GM19372 (cell line): Measurements from ENCODE around the gene FFAR1.

ENCODE experiments used
- ATAC-seq: cut with Tn5 transposase; IDR thresholded peaks from one replicate; pipeline ENCODE4 v1.9.1; 2021; ENCODE audit warnings: mild to moderate bottlenecking, low read depth, moderate library complexity; ENCODE audit not compliant: unreplicated experiment

The FFAR1 gene

DNA sequence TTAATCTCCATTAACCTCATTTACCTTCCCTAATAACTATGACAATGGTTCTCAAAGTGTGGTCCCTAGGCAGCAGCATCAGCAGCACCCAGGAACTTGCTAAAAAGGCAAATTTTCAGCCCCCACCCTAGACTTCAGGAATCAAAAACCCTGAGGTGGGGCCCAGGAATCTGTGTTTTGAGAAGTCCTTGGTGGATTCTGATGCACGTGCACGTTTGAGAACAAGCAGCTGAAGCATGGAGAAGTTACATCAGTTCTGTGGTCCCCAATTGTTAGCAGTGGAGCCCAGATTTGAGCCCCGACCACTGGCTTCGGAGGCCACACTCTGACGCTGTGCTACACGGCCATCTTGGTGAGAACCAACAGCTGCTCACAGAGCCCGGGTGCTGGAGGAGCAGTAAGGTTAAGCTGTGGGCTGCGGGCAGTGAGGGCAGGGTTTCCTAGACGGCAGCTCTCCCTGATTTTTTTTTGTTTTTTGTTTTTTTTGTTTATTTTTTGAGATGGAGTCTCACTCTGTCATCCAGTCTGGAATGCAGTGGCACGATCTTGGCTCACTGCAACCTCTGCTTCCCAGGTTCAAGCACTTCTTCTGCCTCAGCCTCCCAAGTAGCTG lies 32.7 kb upstream of the FFAR1 start:
- ATAC-seq = no peak

DNA sequence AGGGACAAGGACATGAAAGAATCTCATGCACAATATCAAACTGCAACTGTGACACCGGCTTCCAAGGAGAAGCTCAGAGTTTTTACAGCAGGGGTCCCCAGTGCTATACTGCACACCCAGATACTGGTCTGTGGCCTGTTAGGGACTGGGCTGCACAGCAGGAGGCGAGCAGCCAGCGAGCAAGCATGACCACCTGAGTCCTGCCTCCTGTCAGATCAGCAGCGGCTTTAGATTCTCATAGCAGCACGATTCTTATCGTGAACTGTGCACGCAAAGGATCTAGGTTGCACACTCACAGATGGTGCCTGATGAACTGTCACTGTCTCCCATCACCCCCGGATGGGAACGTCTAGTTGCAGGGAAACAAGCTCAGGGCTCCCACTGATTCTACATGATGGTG lies 31.8 kb upstream of the FFAR1 start:
- no peak for ATAC-seq

GRCh38 chr19:35316560-35316959 lies 31.1 kb upstream of the FFAR1 start:
- no peak for ATAC-seq

DNA sequence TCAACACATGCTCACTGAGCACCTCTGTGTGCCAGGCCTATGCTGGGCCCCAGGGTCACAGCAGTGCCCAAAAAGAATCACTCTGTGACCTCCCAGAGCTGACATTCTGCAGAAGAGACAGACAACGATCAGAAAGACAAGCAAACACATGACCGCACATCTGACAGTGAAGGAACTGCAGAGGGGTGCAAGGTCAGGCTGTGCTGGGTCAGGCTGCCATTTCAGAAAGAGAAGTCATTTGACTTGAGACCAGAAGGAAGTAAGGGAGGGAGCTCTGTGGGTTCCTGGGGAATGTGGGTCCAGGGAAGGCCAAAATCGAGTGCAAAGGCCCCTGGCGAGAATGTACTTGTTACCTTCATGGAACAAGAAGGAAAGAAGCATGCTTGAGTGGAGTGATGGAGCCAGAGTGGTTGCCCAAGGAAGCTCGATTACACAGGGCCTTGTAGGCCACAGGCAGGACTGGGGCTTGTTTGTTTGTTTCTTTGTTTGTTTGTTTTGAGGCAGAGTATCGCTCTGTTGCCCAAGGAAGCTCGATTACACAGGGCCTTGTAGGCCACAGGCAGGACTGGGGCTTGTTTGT lies 30.1 kb upstream of the FFAR1 start:
- ATAC-seq = no peak

GRCh38 chr19:35318679-35319448 lies 28.8 kb upstream of the FFAR1 start:
- no peak for ATAC-seq

GRCh38 chr19:35320065-35320713 lies 27.5 kb upstream of the FFAR1 start:
- no peak for ATAC-seq

DNA sequence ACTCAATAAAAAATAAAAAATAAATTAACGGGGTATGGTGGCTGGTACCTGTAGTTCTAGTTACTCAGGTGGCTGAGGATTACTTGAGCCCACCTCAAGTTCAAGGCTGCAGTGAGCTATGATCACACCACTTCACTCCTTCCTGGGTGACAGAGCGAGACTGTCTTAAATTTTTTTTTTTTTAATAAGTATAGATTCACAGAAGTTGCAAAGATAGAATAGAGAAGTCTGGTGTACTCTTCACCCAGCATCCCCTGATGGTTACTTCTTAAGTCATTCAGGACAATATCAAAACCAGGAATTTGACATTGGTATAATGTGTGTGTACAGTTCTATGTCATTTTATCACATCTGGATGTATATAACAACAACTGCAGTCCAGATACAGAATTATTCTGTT lies 26.4 kb upstream of the FFAR1 start:
- ATAC-seq = no peak

DNA sequence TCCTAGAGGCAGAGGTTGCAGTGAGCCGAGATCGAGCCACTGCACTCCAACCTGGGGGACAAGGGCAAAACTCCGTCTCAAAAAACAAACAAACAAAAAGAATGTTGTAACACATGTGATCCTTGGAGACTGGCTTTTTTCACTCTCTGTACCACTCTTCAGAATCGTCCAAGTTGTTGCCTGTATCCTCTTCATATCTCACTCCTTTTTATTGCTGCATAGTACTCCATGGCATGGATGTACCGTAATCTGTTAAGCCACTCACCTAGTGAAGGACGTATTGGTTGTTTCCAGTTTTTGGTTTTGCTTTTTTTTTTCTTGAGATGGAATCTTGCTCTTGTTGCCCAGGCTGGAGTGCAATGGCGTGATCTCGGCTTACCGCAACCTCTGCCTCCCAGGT lies 25.7 kb upstream of the FFAR1 start:
- no peak for ATAC-seq

DNA sequence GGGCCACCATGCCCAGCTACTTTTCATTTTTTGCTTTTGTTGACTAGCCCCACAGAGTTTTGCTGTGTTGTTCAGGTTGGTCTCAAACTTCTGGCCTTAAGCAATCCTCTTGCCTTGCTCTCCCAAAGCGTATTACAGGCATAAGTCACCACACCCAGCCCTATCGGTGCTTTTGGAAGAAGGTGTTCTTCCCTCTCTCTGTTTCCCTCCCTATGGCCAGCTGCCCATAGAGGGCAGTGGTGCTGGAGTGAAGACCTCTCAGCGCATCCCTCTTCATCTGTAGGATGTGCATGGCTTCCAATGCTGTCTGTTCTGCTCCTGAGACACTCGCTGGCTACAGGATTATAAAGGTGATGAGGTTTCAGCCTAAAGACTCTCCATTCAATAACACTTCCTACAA lies 20.1 kb upstream of the FFAR1 start:
- no peak for ATAC-seq

GRCh38 chr19:35328851-35329285 lies 18.8 kb upstream of the FFAR1 start, which contains the start of gene CD22:
Gene CD22 (plus strand): TSS chr19:35329187. CDS start chr19:35332041, 2,854 bp downstream.
- no peak for ATAC-seq

DNA sequence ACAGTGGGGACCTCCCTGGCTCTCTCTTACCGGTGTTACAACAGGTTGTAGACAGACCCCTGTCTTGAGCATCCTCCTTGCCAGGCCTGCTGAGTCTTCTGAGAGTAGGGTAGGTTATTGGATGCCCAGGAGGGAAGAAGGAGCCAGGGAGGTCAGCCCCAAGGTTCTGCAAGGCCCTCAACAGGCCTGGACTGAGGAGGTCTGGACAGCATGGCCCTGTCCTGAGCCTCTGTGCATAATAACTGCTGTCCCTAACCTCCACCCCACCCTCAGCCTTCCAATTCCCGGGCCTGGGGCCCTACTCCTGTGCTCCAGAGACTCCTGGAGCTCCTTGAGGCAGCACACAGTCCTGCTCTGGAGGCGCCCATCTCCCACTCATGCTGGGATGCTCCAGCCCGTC lies 18.4 kb upstream of the FFAR1 start:
- no peak for ATAC-seq

GRCh38 chr19:35330475-35330874 lies 17.2 kb upstream of the FFAR1 start:
- ATAC-seq = peak; percentile 69

GRCh38 chr19:35331551-35332214 lies 16.0 kb upstream of the FFAR1 start:
- no peak for ATAC-seq

- no peak for ATAC-seq
Observed at GRCh38 chr19:35332817-35333216, 14.9 kb upstream of the FFAR1 start.

DNA sequence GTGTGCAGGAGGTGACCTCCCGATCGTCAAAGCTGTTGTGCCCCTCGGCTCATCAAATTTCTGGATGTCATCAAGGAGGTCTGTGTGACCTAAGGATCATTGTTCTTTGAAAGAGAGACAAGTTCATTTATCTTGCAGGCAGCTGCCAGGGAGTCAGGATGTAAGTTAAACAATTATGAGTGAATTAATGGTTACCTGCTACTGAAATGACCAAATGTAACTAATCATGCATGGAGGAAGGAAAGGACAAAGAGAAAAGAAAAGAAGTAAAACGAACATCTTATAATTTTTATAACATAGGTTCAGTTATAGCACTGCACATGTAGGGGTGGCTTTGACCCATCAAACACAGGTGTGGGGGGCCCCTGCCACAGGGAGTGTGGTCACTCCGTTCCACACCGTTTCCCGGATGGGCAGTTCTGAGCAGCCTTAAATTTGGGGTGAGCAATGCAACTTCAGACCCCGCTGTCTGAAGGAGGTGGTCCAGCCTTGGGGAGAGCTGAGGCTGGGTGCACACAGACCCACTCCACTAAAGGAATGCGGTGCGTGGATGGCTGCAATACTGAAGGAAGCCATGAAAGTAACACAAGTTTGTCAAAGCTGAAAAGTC lies 13.5 kb upstream of the FFAR1 start:
- ATAC-seq = no peak

DNA sequence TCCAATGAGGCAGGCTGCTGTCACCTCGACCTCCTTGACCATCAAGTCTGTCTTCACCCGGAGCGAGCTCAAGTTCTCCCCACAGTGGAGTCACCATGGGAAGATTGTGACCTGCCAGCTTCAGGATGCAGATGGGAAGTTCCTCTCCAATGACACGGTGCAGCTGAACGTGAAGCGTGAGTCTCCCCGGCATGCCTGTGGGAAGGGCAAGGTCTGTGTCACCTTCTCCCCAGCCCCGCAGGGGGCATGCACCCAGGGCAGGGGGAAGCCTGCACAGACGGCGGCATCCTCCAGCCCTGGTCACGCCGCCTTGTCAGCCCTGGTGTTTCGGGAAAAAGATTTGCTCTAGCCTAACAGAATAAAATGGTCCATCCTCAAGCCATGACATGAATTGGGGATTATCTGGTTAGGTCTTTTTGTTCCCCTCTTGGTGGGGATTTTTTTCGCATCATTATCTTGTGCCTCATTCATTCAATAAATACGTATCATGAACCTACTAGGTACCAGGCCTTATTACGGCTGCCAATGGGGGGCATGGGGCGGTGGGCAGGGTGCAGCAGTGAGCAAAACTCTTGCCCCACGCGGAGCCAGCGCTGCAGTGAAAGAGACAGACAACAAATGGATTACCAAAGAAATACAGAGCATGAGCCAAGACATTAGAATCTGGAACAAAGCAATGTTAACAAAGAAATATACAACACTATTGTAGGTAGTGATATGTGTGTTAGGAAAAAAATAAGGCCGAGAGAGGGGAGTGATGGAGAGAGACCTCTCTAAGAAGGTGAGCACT lies 11.3 kb upstream of the FFAR1 start:
- ATAC-seq = no peak

- ATAC-seq = no peak
Observed at GRCh38 chr19:35337097-35337983, 10.4 kb upstream of the FFAR1 start.

- no peak for ATAC-seq
Observed at GRCh38 chr19:35337984-35338296, 9.8 kb upstream of the FFAR1 start.

- no peak for ATAC-seq
Observed at GRCh38 chr19:35340431-35340830, 7.3 kb upstream of the FFAR1 start.
